ENCODE measurements around the gene MACROD2. TPM values are rescaled to one million over a fixed set of nuclear protein-coding genes. Genes with fewer than 3 reads are reported as not detected.

Gene MACROD2
- total RNA-seq, 1 experiment from 2014 or later = 1.6 TPM

DNA sequence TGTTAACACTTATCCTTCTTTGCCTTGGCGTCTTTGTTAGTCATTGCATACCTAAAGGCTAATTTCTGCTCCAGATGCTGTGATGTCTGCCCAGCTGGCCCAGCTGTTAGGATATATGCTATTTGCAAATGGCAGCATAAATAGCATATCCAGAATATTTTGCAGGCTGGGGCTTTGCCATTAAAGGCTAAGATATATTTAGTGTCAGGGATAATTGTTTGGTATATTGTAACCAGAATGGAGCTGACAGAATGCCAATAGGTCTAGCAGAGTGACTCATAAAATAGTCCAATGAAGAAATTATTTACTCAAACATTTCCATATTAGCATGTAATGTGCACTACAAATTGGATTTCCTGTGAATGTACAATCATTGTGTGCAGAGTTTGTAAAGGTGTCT is 926.2 kb downstream of the MACROD2 start:
- Histone ChIP-seq H3K23ac (ENCODE audit: insufficient read length, low read depth, low read length) (no peak overlapping the region), H3K4me2 (ENCODE audit: insufficient read depth, insufficient read length, low read length) (no peak overlapping the region), H3T11ph (ENCODE audit: low read length) (no peak overlapping the region), H3K27me3 (ENCODE audit: insufficient read depth, low read length) (no peaks in the 10 kb centered on the region), H2BK12ac (ENCODE audit: insufficient read length, low read depth, low read length) (no peak overlapping the region), H2BK15ac (ENCODE audit: low read depth, low read length) (no peak overlapping the region), H3K4me1 (ENCODE audit: insufficient read depth, low read length) (no peaks in the 10 kb centered on the region), H4K8ac (replicated peaks; ENCODE audit: insufficient read length, low read depth, low read length) (no peak overlapping the region), H2BK120ac (ENCODE audit: low read depth, low read length, poor library complexity, severe bottlenecking) (no peak overlapping the region), H3K18ac (ENCODE audit: insufficient read length, low read depth, low read length) (no peak overlapping the region), H2BK5ac (ENCODE audit: insufficient read length, low read length) (no peak overlapping the region), H3K27ac (ENCODE audit: insufficient read length, low read depth, low read length) (no peak overlapping the region), H3K14ac (ENCODE audit: insufficient read depth, low read length) (no peak overlapping the region), H4K5ac (ENCODE audit: insufficient read length, low read depth, low read length) (no peak overlapping the region), H3K9ac (ENCODE audit: extremely low read depth, insufficient read length, low read length) (no peak overlapping the region), H3K9me3 (ENCODE audit: control insufficient read depth, low read depth, low read length) (no peaks in the 10 kb centered on the region), H3K23me2 (ENCODE audit: insufficient read length, low read depth, low read length, poor library complexity, severe bottlenecking) (peaks cover 3% of the 10 kb centered on the region), H4K20me1 (ENCODE audit: control insufficient read depth, insufficient read depth, insufficient read length) (no peaks in the 10 kb centered on the region), H2AK5ac (ENCODE audit: insufficient read length, low read length) (no peak overlapping the region), H3K79me1 (ENCODE audit: insufficient read depth, low read depth, low read length, poor library complexity, severe bottlenecking) (no peaks in the 10 kb centered on the region), H3K79me2 (ENCODE audit: insufficient read depth, low read length) (no peaks in the 10 kb centered on the region), H2AFZ (ENCODE audit: low read length) (no peak overlapping the region), H3K56ac (ENCODE audit: insufficient read length, low read depth, low read length) (no peak overlapping the region), H2BK20ac (ENCODE audit: low read depth, low read length, poor library complexity, severe bottlenecking) (no peak overlapping the region), H3K4ac (ENCODE audit: low read depth, low read length) (no peak overlapping the region), H4K91ac (ENCODE audit: insufficient read length, low read depth, low read length) (no peak overlapping the region)
- no CpG with 5 or more reads among the region's 1 CpG for WGBS (ENCODE audit: extremely low coverage, insufficient read length, low lambda C conversion rate)
- TF ChIP-seq, protein P1, sequence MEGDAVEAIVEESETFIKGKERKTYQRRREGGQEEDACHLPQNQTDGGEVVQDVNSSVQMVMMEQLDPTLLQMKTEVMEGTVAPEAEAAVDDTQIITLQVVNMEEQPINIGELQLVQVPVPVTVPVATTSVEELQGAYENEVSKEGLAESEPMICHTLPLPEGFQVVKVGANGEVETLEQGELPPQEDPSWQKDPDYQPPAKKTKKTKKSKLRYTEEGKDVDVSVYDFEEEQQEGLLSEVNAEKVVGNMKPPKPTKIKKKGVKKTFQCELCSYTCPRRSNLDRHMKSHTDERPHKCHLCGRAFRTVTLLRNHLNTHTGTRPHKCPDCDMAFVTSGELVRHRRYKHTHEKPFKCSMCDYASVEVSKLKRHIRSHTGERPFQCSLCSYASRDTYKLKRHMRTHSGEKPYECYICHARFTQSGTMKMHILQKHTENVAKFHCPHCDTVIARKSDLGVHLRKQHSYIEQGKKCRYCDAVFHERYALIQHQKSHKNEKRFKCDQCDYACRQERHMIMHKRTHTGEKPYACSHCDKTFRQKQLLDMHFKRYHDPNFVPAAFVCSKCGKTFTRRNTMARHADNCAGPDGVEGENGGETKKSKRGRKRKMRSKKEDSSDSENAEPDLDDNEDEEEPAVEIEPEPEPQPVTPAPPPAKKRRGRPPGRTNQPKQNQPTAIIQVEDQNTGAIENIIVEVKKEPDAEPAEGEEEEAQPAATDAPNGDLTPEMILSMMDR (conservative IDR thresholded peaks at IDR 0.05) = no peak
- Mint-ChIP-seq H3K9me3 (no peaks in the 10 kb centered on the region), H3K27ac (no peak overlapping the region), H3K4me1 (peaks cover 40 to 46% of the 10 kb centered on the region in 2 experiments), H3K4me3 (no peak overlapping the region), H3K27me3 (ENCODE audit: low read depth) (no peaks in the 10 kb centered on the region), H3K36me3 (ENCODE audit: insufficient read depth in 1 of 3, low read depth in 3 of 3) (no peaks in the 10 kb centered on the region; a peak in 1 of 7 replicates)
- no peak for DNase-seq

Measured in H9 (cell line).